Inferior parietal cortex (tissue), 1 donor: Measurements from ENCODE around the gene LAIR2.
"Not testable (repeated sequence)": the region's sequence is repeated elsewhere in the genome, so short reads cannot be mapped to it uniquely, and the experiment has no call there.

Experiments used
- DNase-seq: peaks from one replicate; pipeline ENCODE4 v3.0.0-alpha.2; 2016; ENCODE audit errors: extremely low spot score

Gene LAIR2

GRCh38 chr19:54493967-54494585 lies 8.6 kb upstream of the LAIR2 start:
- DNase-seq = no peak

- not testable (repeated sequence) for DNase-seq
These were observed 7.3 kb upstream of the LAIR2 start for GRCh38 chr19:54495284-54495683.

- DNase-seq = not testable (repeated sequence)
These were observed 4.7 kb upstream of the LAIR2 start for GRCh38 chr19:54497747-54498450.

GRCh38 chr19:54498451-54498772 lies 4.2 kb upstream of the LAIR2 start:
- DNase-seq = not testable (repeated sequence)

- DNase-seq = not testable (repeated sequence)
These were observed 2.9 kb downstream of the LAIR2 start for GRCh38 chr19:54505542-54505941.

GRCh38 chr19:54506079-54506478 lies 3.4 kb downstream of the LAIR2 start:
- no peak for DNase-seq

GRCh38 chr19:54507038-54507717 lies 4.5 kb downstream of the LAIR2 start:
- DNase-seq = not testable (repeated sequence)

- DNase-seq = no peak
These were observed 5.2 kb downstream of the LAIR2 start for GRCh38 chr19:54507824-54508223.

GRCh38 chr19:54508487-54508886 lies 5.9 kb downstream of the LAIR2 start:
- DNase-seq = not testable (repeated sequence)

GRCh38 chr19:54509200-54509940 lies 6.7 kb downstream of the LAIR2 start:
- not testable (repeated sequence) for DNase-seq

- DNase-seq = no peak
These were observed 12.5 kb downstream of the LAIR2 start for GRCh38 chr19:54515156-54515555.

GRCh38 chr19:54517483-54517882 lies 14.9 kb downstream of the LAIR2 start:
- peak; percentile 20 for DNase-seq

GRCh38 chr19:54518844-54519243 lies 16.2 kb downstream of the LAIR2 start:
- DNase-seq = no peak

- no peak for DNase-seq
These were observed 18.6 kb downstream of the LAIR2 start for GRCh38 chr19:54521022-54521859.

- DNase-seq = no peak
These were observed 19.4 kb downstream of the LAIR2 start for GRCh38 chr19:54521860-54522513.

- DNase-seq = no peak
These were observed 20.8 kb downstream of the LAIR2 start for GRCh38 chr19:54523403-54523802.

GRCh38 chr19:54525636-54526035 lies 23.0 kb downstream of the LAIR2 start:
- DNase-seq = no peak

- no peak for DNase-seq
These were observed 24.3 kb downstream of the LAIR2 start for GRCh38 chr19:54526972-54527371.

GRCh38 chr19:54530866-54531265 lies 28.2 kb downstream of the LAIR2 start:
- DNase-seq = no peak

GRCh38 chr19:54532528-54532927 lies 29.9 kb downstream of the LAIR2 start:
- DNase-seq = no peak

GRCh38 chr19:54533476-54533875 lies 30.8 kb downstream of the LAIR2 start:
- DNase-seq = no peak
